Measurements from ENCODE around the gene CALHM3.

The CALHM3 gene

DNA sequence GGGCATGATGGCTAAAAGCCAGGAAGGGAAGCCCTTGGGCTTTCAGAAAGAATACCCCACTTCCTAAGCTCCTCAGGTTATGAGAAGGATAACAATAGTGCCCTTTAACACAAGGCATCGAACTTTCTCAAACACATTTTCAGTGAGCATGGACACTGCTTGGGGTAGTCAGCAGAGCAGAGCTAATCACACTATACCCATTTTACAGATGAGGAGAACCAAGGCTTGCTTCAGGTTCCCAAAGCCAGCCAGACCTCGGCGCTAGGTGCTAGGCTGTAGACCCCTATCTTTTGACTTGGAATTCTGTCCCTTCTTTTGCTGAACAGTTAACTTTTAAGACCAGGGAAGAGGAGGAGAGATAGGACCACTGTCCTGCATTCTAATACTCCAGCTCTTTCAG is 16.3 kb upstream of the CALHM3 start:
- Histone ChIP-seq H3K4me1 (ENCODE audit: control insufficient read depth in 1 of 2, insufficient read depth in 2 of 2, low read length in 2 of 2) (peaks cover 23% of the 10 kb centered on the region in 2 experiments), H3K36me3 (ENCODE audit: control insufficient read depth in 1 of 2, insufficient read depth in 2 of 2, low read length in 2 of 2) (no peaks in the 10 kb centered on the region), H2BK5ac (ENCODE audit: low read depth, low read length, poor library complexity) (no peak overlapping the region), H3K9ac (ENCODE audit: low read length) (no peak overlapping the region), H3K9me3 (ENCODE audit: insufficient read depth, low read depth, low read length) (no peaks in the 10 kb centered on the region), H3K27ac (ENCODE audit: low read depth, low read length) (no peak overlapping the region), H3K23ac (ENCODE audit: low read length) (no peak overlapping the region), H2AK5ac (ENCODE audit: low read length) (no peak overlapping the region), H3K27me3 (ENCODE audit: insufficient read depth, low read length) (peaks cover 20% of the 10 kb centered on the region), H2BK12ac (ENCODE audit: low read length) (no peak overlapping the region), H4K8ac (ENCODE audit: low read depth, low read length) (no peak overlapping the region), H3K4ac (ENCODE audit: low read depth, low read length) (no peak overlapping the region), H3K79me2 (ENCODE audit: control insufficient read depth, insufficient read depth, low read length, poor library complexity) (no peaks in the 10 kb centered on the region), H3K4me2 (ENCODE audit: low read length) (no peak overlapping the region), H4K12ac (ENCODE audit: low read depth, low read length) (no peak overlapping the region), H3K4me3 (ENCODE audit: low read depth, low read length) (no peak overlapping the region), H4K91ac (ENCODE audit: low read depth, low read length) (no peak overlapping the region), H3K18ac (ENCODE audit: low read length) (no peak overlapping the region), H2AFZ (ENCODE audit: insufficient read depth, low read length, poor library complexity) (no peak overlapping the region), H2BK120ac (ENCODE audit: insufficient read depth, low read length, poor library complexity) (no peak overlapping the region), H3K14ac (ENCODE audit: low read length) (no peak overlapping the region), H3K79me1 (ENCODE audit: low read length) (peaks cover 1% of the 10 kb centered on the region)
- no CpG with 5 or more reads among the region's 3 CpGs for WGBS (ENCODE audit: extremely low coverage, insufficient coverage, insufficient read length)
- DNase-seq = no peak

DNA sequence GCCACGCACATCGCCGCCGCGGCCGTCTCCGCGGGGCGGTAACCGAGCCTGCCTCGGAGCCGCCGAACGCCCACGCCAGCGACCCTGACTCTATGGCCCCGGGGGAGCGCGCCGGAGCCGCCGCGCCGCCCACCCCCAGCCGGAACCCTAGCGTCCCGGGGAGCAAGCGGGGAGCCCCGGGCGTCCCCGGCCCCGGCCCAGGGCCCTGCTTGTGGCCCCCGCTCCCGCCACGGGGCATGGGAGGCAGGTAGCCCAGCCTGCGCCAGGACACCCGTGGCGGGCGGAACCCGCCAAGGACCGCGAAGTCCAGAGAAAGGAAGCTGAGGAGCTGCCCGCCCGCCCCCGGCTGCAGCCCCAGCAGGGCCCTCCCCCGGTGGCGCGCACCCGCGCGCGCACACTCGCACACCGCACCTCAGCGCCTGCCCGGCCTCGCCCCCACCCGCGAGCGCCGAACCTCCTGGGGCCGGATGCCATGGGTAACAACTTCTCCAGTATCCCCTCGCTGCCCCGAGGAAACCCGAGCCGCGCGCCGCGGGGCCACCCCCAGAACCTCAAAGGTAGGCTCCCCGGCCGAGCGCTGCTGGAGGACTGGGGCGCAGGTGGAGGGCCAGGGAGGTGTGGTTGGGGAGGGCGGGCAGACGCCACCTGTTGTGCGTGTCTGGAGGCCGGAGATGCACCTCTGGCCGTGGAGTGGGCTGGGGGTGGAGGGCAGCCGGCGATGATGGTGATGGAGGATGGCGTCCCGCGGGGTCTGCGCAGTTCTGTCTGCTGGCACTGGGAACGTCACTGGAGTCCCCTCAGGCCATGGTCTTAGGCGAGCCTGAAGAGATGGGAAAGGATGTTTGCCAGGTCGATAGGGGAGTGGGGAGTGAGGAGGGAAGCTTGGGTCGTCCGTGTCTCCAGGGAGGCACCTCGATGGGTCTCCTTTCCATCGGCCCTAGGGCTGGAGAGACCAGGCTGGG is 15.2 kb upstream of the CALHM3 start:
- H2BK120ac ChIP-seq (ENCODE audit: insufficient read depth, low read length, poor library complexity) = no peak overlapping the region
- H3K4me1 ChIP-seq (ENCODE audit: control insufficient read depth in 1 of 2, insufficient read depth in 2 of 2, low read length in 2 of 2) = peaks cover 23% of the 10 kb centered on the region in 2 experiments
- no peak overlapping the region for H4K8ac ChIP-seq (ENCODE audit: low read depth, low read length)
- peak overlapping the region; percentile 14 for H2BK12ac ChIP-seq (ENCODE audit: low read length)
- H3K18ac ChIP-seq (ENCODE audit: low read length) = no peak overlapping the region
- no peak overlapping the region for H3K9ac ChIP-seq (ENCODE audit: low read length)
- no peak overlapping the region for H4K91ac ChIP-seq (ENCODE audit: low read depth, low read length)
- H3K79me2 ChIP-seq (ENCODE audit: control insufficient read depth, insufficient read depth, low read length, poor library complexity) = no peaks in the 10 kb centered on the region
- H2BK5ac ChIP-seq (ENCODE audit: low read depth, low read length, poor library complexity) = no peak overlapping the region
- peak overlapping the region; percentile 70 for H3K4me3 ChIP-seq (ENCODE audit: low read depth, low read length)
- H3K4ac ChIP-seq (ENCODE audit: low read depth, low read length) = no peak overlapping the region
- H3K36me3 ChIP-seq (ENCODE audit: control insufficient read depth in 1 of 2, insufficient read depth in 2 of 2, low read length in 2 of 2) = no peaks in the 10 kb centered on the region
- H3K79me1 ChIP-seq (ENCODE audit: low read length) = peaks cover 1% of the 10 kb centered on the region
- no peak overlapping the region for H2AK5ac ChIP-seq (ENCODE audit: low read length)
- H3K27me3 ChIP-seq (ENCODE audit: insufficient read depth, low read length) = peaks cover 20% of the 10 kb centered on the region
- peak overlapping the region; percentile 93 for H3K4me2 ChIP-seq (ENCODE audit: low read length)
- DNase-seq = peak in 1 of 2 donors; percentile 48
- no peaks in the 10 kb centered on the region for H3K9me3 ChIP-seq (ENCODE audit: insufficient read depth, low read depth, low read length)
- H3K27ac ChIP-seq (ENCODE audit: low read depth, low read length) = no peak overlapping the region
- no peak overlapping the region for H3K23ac ChIP-seq (ENCODE audit: low read length)
- WGBS (ENCODE audit: extremely low coverage, insufficient coverage, insufficient read length) = no CpG with 5 or more reads among the region's 92 CpGs
- no peak overlapping the region for H4K12ac ChIP-seq (ENCODE audit: low read depth, low read length)
- H3K14ac ChIP-seq (ENCODE audit: low read length) = peak overlapping the region; percentile 47
- H2AFZ ChIP-seq (ENCODE audit: insufficient read depth, low read length, poor library complexity) = peak overlapping the region; percentile 23

DNA sequence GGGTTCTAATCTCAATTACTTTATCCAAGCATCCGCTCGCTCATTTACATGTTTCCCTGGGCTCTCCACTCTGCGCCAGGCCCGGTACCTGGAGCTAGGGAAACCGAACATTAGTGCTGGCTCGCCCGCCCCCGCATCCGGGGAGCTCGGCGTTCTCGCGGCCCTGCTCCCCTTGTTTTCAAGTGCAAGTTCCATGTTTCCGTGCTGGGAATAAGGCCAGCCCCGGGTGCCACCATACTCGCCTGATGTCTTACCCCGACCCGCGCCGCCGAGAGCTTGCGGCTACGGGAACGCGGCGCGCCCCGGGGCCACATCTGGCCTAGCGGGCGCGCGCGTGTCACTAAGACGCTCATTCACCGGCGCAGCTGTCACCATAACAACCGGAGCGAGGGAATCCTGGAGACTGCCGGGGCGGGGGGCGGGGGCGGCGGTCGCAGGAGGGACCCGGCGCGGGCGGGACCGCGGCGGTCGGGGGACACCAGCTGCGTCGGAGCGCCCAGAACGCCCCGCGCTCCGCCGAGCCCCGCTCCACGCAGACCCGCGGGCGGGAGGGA is 14.4 kb upstream of the CALHM3 start, which contains the start of gene NEURL1:
Gene NEURL1 (plus strand): TSS at position 344 of the 554 bp plus-strand sequence. CDS start 683 bp downstream, outside the sequence.
- no peak within 1 kb of the TSS for H2BK5ac ChIP-seq (ENCODE audit: low read depth, low read length, poor library complexity)
- H3K18ac ChIP-seq (ENCODE audit: low read length) = no peak within 1 kb of the TSS
- peaks cover 1% of the 10 kb centered on the region for H3K79me1 ChIP-seq (ENCODE audit: low read length)
- H4K91ac ChIP-seq (ENCODE audit: low read depth, low read length) = no peak within 1 kb of the TSS
- peak within 1 kb of the TSS; percentile 23 for H2AFZ ChIP-seq (ENCODE audit: insufficient read depth, low read length, poor library complexity)
- H2AK5ac ChIP-seq (ENCODE audit: low read length) = no peak within 1 kb of the TSS
- no peaks in the 10 kb centered on the region for H3K79me2 ChIP-seq (ENCODE audit: control insufficient read depth, insufficient read depth, low read length, poor library complexity)
- peak within 1 kb of the TSS; percentile 70 for H3K4me3 ChIP-seq (ENCODE audit: low read depth, low read length)
- H3K27me3 ChIP-seq (ENCODE audit: insufficient read depth, low read length) = peaks cover 20% of the 10 kb centered on the region
- H3K27ac ChIP-seq (ENCODE audit: low read depth, low read length) = no peak within 1 kb of the TSS
- peak within 1 kb of the TSS; percentile 93 for H3K4me2 ChIP-seq (ENCODE audit: low read length)
- H2BK120ac ChIP-seq (ENCODE audit: insufficient read depth, low read length, poor library complexity) = no peak within 1 kb of the TSS
- H3K23ac ChIP-seq (ENCODE audit: low read length) = no peak within 1 kb of the TSS
- no peak within 1 kb of the TSS for H4K8ac ChIP-seq (ENCODE audit: low read depth, low read length)
- H4K12ac ChIP-seq (ENCODE audit: low read depth, low read length) = no peak within 1 kb of the TSS
- peak within 1 kb of the TSS; percentile 14 for H2BK12ac ChIP-seq (ENCODE audit: low read length)
- peaks cover 23% of the 10 kb centered on the region in 2 experiments for H3K4me1 ChIP-seq (ENCODE audit: control insufficient read depth in 1 of 2, insufficient read depth in 2 of 2, low read length in 2 of 2)
- DNase-seq = peak; percentile 54 to 71
- peak within 1 kb of the TSS; percentile 47 for H3K14ac ChIP-seq (ENCODE audit: low read length)
- H3K9ac ChIP-seq (ENCODE audit: low read length) = no peak within 1 kb of the TSS
- no peak within 1 kb of the TSS for H3K4ac ChIP-seq (ENCODE audit: low read depth, low read length)
- WGBS (ENCODE audit: extremely low coverage, insufficient coverage, insufficient read length) = no CpG with 5 or more reads among the region's 65 CpGs
- H3K9me3 ChIP-seq (ENCODE audit: insufficient read depth, low read depth, low read length) = no peaks in the 10 kb centered on the region
- no peaks in the 10 kb centered on the region for H3K36me3 ChIP-seq (ENCODE audit: control insufficient read depth in 1 of 2, insufficient read depth in 2 of 2, low read length in 2 of 2)

DNA sequence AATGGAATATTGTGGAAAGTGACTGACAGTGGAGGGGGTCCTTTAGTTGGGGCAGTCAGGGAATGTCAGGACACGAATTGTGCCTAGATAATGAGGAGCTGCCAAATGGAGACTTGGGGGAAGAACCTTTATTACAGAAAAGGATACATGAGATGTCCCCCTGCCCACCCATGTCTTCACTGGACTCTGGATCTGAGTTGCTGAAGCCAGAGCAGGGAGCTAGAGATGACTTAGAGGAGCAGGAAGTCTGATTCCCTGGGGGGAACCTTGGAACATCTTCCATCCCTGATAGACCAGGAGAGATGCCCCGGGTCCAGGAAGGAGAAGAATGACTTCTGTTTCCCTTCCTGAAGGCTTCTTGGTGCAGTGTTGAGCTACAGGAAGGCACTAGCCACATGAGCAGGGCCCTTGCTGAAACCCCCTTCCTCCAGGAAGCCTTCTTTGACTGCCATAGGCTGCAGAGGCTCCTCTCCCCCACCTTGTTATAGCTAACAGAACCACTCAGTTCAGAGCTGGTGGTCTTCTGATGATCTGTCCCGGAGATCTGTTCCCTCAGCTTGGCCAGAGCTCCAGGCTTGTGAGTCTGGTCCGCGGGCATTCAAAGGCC is 13.7 kb upstream of the CALHM3 start:
- H3K27me3 ChIP-seq (ENCODE audit: insufficient read depth, low read length) = peaks cover 20% of the 10 kb centered on the region
- H3K4me1 ChIP-seq (ENCODE audit: control insufficient read depth in 1 of 2, insufficient read depth in 2 of 2, low read length in 2 of 2) = peaks cover 23% of the 10 kb centered on the region in 2 experiments
- H2AFZ ChIP-seq (ENCODE audit: insufficient read depth, low read length, poor library complexity) = no peak overlapping the region
- H3K79me1 ChIP-seq (ENCODE audit: low read length) = peaks cover 1% of the 10 kb centered on the region
- no peak overlapping the region for H2BK12ac ChIP-seq (ENCODE audit: low read length)
- H3K36me3 ChIP-seq (ENCODE audit: control insufficient read depth in 1 of 2, insufficient read depth in 2 of 2, low read length in 2 of 2) = no peaks in the 10 kb centered on the region
- no peak overlapping the region for H2BK5ac ChIP-seq (ENCODE audit: low read depth, low read length, poor library complexity)
- H3K18ac ChIP-seq (ENCODE audit: low read length) = no peak overlapping the region
- H3K27ac ChIP-seq (ENCODE audit: low read depth, low read length) = no peak overlapping the region
- no peak overlapping the region for H3K9ac ChIP-seq (ENCODE audit: low read length)
- WGBS (ENCODE audit: extremely low coverage, insufficient coverage, insufficient read length) = no CpG with 5 or more reads among the region's 5 CpGs
- peak in 1 of 2 donors; percentile 29 for DNase-seq
- H4K12ac ChIP-seq (ENCODE audit: low read depth, low read length) = no peak overlapping the region
- H3K79me2 ChIP-seq (ENCODE audit: control insufficient read depth, insufficient read depth, low read length, poor library complexity) = no peaks in the 10 kb centered on the region
- no peak overlapping the region for H3K23ac ChIP-seq (ENCODE audit: low read length)
- no peak overlapping the region for H4K91ac ChIP-seq (ENCODE audit: low read depth, low read length)
- no peak overlapping the region for H3K4me3 ChIP-seq (ENCODE audit: low read depth, low read length)
- H4K8ac ChIP-seq (ENCODE audit: low read depth, low read length) = no peak overlapping the region
- no peak overlapping the region for H3K4me2 ChIP-seq (ENCODE audit: low read length)
- no peaks in the 10 kb centered on the region for H3K9me3 ChIP-seq (ENCODE audit: insufficient read depth, low read depth, low read length)
- H3K14ac ChIP-seq (ENCODE audit: low read length) = no peak overlapping the region
- H3K4ac ChIP-seq (ENCODE audit: low read depth, low read length) = no peak overlapping the region
- H2BK120ac ChIP-seq (ENCODE audit: insufficient read depth, low read length, poor library complexity) = no peak overlapping the region
- no peak overlapping the region for H2AK5ac ChIP-seq (ENCODE audit: low read length)
